Measurements from ENCODE around the gene SLC7A6OS.

DNA sequence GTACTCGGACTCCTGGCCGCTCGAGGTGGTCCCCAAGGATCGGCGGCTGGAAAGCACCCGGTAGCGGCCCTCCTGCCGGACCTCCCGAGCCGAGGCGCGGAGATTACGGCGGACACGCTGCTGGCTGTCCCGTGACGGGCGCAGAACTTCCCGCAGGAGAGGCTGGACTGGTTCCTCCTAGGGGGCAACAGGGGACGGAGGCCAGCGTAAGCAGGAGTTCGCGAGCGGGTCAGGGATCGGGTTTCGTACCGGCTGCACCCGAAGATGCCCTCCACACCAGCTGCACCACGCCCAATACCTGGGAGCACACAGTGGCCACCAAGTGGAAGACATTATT is 341 bp downstream of the SLC7A6OS start:
- TF ChIP-seq CTCF (optimal IDR thresholded peaks at IDR 0.05 in 1 of 3, IDR thresholded peaks at IDR 0.05 in 1 of 3, conservative IDR thresholded peaks at IDR 0.05 in 1 of 3; ENCODE audit: extremely low read depth in 1 of 3, insufficient read depth in 2 of 3, low read length in 3 of 3) (no peak), EZH2 (IDR thresholded peaks at IDR 0.05; ENCODE audit: low read length) (no peak)
